NCI-H510A (cell line): ENCODE data around the gene MTO1.
"Not testable (repeated sequence)": the region's sequence is repeated elsewhere in the genome, so short reads cannot be mapped to it uniquely, and the experiment has no call there.

Experiments used
- DNase-seq: peaks from one replicate; lab custom pipeline; 2025; lab: John Stamatoyannopoulos, UW

The MTO1 gene

DNA sequence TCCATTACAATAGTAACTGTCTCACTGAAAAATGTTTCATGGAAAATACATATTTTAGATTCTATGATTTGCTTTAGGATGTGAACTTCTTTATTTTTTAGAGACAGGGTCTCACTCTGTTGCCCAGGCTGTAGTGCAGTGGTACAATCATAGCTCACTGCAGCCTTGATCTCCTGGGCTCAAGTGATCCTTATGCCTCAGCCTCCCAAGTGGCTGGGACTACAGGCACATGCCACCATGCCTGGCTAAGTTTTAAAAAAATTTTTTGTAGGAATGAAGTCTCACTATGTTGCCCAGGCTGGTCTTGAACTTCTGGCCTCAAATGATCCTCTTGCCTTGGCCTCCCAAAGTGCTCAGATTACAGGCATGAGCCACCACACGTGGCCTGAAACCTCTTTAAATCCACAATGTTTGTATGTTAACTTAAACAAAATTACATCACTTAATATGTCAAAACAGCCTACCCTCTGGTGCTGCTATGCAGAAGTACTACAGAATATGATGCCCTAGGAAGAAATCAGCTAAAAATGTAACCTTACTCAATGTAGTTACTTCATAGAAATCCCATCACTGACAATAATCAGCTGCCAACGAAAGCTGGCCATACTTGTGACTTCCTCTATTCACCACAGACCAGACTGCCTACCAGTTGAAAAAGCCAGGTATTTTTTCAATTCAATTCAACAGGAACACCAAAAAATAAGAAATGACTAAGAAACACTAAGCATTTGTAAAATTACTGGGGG lies 41.7 kb downstream of the MTO1 start:
- no peak for DNase-seq

- DNase-seq: no peak
Observed at GRCh38 chr6:73504160-73504559, 42.6 kb downstream of the MTO1 start.

DNA sequence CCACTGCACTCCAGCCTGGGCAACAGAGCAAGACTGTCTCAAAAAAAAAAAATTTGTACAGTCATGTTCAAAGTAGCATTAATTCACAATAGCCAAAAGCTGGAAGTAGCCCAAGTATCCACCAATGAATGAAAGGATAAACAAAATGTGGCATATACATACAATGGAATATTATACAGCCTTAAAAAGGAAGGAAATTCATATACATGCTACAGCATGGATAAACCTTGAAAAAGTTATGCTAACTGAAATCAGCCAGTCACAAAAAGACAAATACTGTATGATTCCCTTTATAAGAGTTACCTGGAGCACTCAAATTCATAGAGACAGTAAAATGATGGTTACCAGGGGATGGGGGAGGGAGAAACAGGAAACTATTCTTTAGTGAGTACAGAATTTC lies 43.6 kb downstream of the MTO1 start:
- DNase-seq: no peak

DNA sequence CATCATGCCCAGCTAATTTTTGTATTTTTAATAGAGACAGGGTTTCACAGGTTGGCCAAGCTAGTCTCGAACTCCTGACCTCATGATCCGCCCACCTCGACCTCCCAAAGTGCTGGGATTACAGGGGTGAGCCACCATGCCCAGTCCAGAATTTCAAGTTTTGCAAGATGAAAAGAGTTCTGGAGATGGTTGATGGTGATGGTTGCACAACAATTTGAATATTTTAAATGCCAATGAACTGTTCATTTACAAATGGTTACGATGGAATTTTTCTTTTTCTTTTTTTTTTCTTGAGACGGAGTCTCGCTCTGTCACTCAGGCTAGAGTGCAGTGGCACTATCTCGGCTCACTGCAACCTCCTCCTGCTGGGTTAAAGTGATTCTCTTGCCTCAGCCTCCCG lies 44.2 kb downstream of the MTO1 start:
- DNase-seq: not testable (repeated sequence)

DNA sequence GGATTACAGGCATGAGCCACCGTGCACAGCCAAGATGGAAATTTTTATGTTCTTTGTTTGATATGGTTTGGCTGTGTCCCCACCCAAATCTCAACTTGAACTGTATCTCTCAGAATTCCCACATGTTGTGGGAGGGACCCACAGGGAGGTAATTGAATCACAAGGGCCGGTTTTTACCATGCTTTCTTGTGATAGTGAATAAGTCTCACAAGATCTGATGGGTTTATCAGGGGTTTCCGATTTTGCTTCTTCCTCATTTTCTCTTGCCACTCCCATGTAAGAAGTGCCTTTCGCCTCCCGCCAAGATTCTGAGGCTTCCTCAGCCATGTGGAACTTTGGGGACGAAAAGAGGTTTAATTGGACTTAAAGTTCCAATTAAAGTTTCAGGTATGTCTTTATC lies 44.7 kb downstream of the MTO1 start:
- no peak for DNase-seq

- no peak for DNase-seq
Observed at GRCh38 chr6:73508776-73509175, 47.2 kb downstream of the MTO1 start.

DNA sequence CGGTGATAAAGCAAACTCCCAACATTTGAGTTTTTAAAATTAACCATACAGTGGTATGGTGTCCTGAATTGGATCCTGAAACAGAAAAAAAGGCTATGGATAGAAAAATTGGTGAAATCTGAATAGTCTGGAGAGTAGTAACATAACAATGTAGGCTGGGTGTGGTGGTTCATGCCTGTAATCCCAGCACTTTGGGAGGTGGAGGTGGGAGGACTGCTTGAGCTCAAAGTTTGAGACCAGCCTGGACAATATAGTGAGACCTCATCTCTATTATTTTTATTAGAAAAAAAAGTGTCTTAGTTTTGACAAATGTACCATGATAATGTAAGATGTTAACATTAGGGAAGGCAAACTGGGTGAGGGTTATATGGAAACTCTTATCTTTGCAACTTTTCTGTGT lies 48.3 kb downstream of the MTO1 start:
- no peak for DNase-seq

DNA sequence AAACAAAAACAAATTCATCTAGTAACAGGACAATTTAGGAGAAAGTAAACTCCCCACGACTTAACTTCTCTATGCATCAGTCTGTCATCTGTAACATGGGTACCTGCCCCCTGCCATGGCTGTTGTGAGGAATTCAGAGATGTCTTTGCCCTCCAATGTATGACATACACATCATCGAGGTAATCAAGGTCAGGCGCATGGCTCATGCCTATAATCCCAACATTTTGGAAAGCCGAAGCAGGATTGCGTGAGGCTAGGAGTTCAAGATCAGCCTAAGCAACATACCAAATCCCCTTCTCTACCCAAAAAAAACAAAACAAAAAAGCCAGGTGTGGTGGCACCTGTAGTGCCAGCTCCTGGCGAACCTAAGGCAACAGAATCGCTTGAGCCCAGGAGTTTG lies 50.3 kb downstream of the MTO1 start:
- DNase-seq: no peak

- no peak for DNase-seq
Observed at GRCh38 chr6:73513496-73513854, 51.9 kb downstream of the MTO1 start.

DNA sequence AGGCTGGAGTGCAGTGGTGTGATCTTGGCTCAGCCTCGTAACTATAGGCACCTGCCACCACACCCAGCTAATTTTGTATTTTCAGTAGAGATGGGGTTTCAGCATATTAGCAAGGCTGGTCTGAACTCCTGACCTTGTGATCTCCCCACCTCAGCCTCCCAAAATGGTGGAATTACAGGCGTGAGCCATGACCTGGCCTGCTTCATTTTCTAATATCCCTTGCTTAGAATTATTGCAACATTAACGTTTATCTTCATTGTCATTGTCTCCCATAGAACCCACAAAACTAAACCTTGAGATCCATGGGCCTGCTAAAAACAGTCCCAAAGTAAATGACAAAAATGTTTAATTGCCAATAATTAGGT lies 53.2 kb downstream of the MTO1 start:
- DNase-seq: no peak

GRCh38 chr6:73515204-73515655 lies 53.7 kb downstream of the MTO1 start:
- DNase-seq: no peak

GRCh38 chr6:73516514-73517489 lies 55.3 kb downstream of the MTO1 start:
- DNase-seq: no peak

GRCh38 chr6:73518100-73518981 lies 56.8 kb downstream of the MTO1 start:
- not testable (repeated sequence) for DNase-seq

DNA sequence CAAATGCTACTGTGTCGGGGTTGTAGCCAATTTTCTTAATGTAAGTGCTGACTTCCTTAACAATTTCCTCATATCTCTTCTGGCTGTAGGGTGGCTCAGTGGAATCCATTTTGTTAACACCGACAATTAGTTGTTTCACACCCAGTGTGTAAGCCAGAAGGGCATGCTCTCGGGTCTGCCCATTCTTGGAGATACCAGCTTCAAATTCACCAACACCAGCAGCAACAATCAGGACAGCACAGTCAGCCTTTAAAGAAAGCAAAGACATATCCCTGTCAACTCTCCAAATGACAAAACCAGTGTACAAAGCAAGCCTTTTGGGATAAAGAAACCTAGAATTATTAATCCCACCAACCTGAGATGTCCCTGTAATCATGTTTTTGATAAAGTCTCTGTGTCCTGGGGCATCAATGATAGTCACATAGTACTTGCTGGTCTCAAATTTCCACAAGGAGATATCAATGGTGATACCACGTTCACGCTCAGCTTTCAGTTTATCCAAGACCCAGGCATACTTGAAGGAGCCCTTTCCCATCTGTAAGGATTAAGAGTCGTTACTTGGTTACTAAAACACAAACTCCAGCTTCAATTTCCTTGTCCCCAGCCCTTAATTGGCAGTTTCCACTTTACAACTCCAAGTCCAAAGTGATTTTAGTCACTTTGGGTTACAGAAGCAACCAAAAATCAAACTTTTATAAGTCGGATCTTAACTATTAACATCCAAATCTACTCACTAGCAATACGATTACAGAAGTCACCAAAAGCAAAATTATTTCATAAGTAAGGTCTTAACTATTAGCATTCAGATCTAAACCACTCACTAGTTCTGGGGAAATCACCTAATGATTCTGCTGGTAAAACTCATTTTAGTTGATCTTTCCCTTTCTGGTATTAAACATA lies 57.7 kb downstream of the MTO1 start:
- DNase-seq: not testable (repeated sequence)

DNA sequence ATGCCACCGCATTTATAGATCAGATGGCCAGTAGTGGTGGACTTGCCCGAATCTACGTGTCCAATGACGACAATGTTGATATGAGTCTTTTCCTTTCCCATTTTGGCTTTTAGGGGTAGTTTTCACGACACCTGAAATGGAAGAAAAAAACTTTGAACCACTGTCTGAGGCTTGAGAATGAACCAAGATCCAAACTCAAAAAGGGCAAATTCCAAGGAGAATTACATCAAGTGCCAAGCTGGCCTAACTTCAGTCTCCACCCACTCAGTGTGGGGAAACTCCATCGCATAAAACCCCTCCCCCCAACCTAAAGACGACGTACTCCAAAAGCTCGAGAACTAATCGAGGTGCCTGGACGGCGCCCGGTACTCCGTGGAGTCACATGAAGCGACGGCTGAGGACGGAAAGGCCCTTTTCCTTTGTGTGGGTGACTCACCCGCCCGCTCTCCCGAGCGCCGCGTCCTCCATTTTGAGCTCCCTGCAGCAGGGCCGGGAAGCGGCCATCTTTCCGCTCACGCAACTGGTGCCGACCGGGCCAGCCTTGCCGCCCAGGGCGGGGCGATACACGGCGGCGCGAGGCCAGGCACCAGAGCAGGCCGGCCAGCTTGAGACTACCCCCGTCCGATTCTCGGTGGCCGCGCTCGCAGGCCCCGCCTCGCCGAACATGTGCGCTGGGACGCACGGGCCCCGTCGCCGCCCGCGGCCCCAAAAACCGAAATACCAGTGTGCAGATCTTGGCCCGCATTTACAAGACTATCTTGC lies 58.6 kb downstream of the MTO1 start:
- DNase-seq: no peak

GRCh38 chr6:73520688-73521350 lies 59.3 kb downstream of the MTO1 start, which contains the start of gene EEF1A1:
EEF1A1 (minus strand) TSS chr6:73521032; CDS start chr6:73520026, 1,006 bp downstream.
- peak; percentile 91 for DNase-seq

DNA sequence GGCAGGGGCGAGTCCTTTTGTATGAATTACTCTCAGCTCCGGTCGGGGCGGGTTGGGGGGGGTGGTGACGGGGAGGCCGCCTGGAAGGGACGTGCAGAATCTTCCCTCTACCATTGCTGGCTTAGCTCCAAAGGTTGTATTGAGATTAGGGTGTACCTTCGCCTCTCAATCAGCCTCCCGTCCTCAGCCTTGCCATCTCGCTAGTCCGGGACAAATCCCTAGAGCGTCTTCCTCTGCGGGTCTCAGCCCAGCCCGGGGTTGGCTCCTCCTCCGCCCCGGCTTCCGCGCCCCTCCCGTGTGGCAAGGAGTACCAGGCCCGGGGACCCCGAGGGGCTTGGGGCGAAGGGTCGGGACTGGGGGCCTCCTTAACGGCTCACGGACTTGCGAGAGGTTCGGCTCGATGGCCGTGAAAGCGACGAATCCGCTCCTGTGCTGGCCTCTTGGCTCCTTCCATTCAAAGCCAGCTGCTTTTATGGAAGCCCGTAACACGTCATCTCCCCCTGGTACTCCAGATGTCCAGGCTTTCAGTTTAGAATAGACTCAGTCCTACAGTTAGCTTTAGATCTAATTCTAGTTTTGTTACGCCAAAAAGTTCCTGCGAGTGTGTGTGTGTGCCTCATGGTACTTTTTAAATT lies 59.9 kb downstream of the MTO1 start:
- DNase-seq: peak; percentile 67

GRCh38 chr6:73523434-73524123 lies 62.0 kb downstream of the MTO1 start:
- peak; percentile 25 for DNase-seq
